NCI-H1930 (cell line): ENCODE data around the gene MAPK6.
"Not testable (repeated sequence)": the region's sequence is repeated elsewhere in the genome, so short reads cannot be mapped to it uniquely, and the experiment has no call there.

Source experiments
- DNase-seq, 2 experiments: peaks; one replicate each; lab custom pipeline; 2025; lab: John Stamatoyannopoulos, UW

MAPK6 gene

GRCh38 chr15:52018693-52019393 is at the start of gene MAPK6:
Gene MAPK6 (plus strand): TSS chr15:52019219. CDS start chr15:52046461, 27,242 bp downstream.
- DNase-seq = peak; percentile 26 to 48

- no peak for DNase-seq
Observed at GRCh38 chr15:51969728-51970127, 49.3 kb upstream of the MAPK6 start.

- no peak for DNase-seq
Observed at GRCh38 chr15:51970132-51970817, 48.7 kb upstream of the MAPK6 start.

GRCh38 chr15:51971032-51971374 is 48.0 kb upstream of the MAPK6 start:
- DNase-seq = no peak

GRCh38 chr15:51971375-51972133 is 47.5 kb upstream of the MAPK6 start, which contains the start of gene LEO1:
Gene LEO1 (minus strand): TSS chr15:51971778. CDS start chr15:51971745, 33 bp downstream.
- DNase-seq = peak; percentile 61 to 66

- no peak for DNase-seq
Observed at GRCh38 chr15:51973220-51973619, 45.8 kb upstream of the MAPK6 start.

GRCh38 chr15:51973775-51974174 is 45.2 kb upstream of the MAPK6 start:
- no peak for DNase-seq

- no peak for DNase-seq
Observed at GRCh38 chr15:51982013-51982769, 36.8 kb upstream of the MAPK6 start.

GRCh38 chr15:51982770-51983103 is 36.3 kb upstream of the MAPK6 start:
- DNase-seq = no peak

- DNase-seq = no peak
Observed at GRCh38 chr15:51991141-51991540, 27.9 kb upstream of the MAPK6 start.

- no peak for DNase-seq
Observed at GRCh38 chr15:51992953-51993352, 26.1 kb upstream of the MAPK6 start.

- DNase-seq = no peak
Observed at GRCh38 chr15:52002351-52002750, 16.7 kb upstream of the MAPK6 start.

GRCh38 chr15:52003089-52003488 is 15.9 kb upstream of the MAPK6 start:
- DNase-seq = not testable (repeated sequence)

GRCh38 chr15:52003710-52004109 is 15.3 kb upstream of the MAPK6 start:
- DNase-seq = no peak

GRCh38 chr15:52004806-52005205 is 14.2 kb upstream of the MAPK6 start:
- DNase-seq = no peak

- DNase-seq = no peak
Observed at GRCh38 chr15:52005748-52006701, 13.0 kb upstream of the MAPK6 start.

GRCh38 chr15:52006702-52007340 is 12.2 kb upstream of the MAPK6 start:
- DNase-seq = no peak

GRCh38 chr15:52008359-52008697 is 10.7 kb upstream of the MAPK6 start:
- DNase-seq = no peak

GRCh38 chr15:52008698-52009434 is 10.2 kb upstream of the MAPK6 start:
- no peak for DNase-seq
